ENCODE measurements around the gene PIP4K2A.

PIP4K2A gene

GRCh38 chr10:22670788-22671187 is 43.6 kb downstream of the PIP4K2A start:
- DNase-seq (ENCODE audit: low spot score in 2 of 2) (no peak), ATAC-seq (replicated peaks; ENCODE audit: extremely low read depth, poor library complexity, severe bottlenecking) (no peak)
- peaks cover 86% of the 10 kb centered on the region for H3K4me1 Mint-ChIP-seq
- H3K4me3 Mint-ChIP-seq = no peak overlapping the region
- peaks cover 12% of the 10 kb centered on the region for H3K36me3 Mint-ChIP-seq (ENCODE audit: insufficient read depth)
- no peak overlapping the region for H3K27ac Mint-ChIP-seq (ENCODE audit: low read depth)
- no peaks in the 10 kb centered on the region for H3K9me3 Mint-ChIP-seq
- H3K27me3 Mint-ChIP-seq = no peaks in the 10 kb centered on the region

- Mint-ChIP-seq H3K9me3 (no peaks in the 10 kb centered on the region), H3K27me3 (no peaks in the 10 kb centered on the region), H3K27ac (ENCODE audit: low read depth) (peak overlapping the region; percentile 76), H3K4me1 (peaks cover 86% of the 10 kb centered on the region), H3K36me3 (ENCODE audit: insufficient read depth) (peaks cover 8% of the 10 kb centered on the region), H3K4me3 (peak overlapping the region; percentile 70)
- no peak for ATAC-seq (replicated peaks; ENCODE audit: extremely low read depth, poor library complexity, severe bottlenecking)
- DNase-seq (ENCODE audit: low spot score in 2 of 2) = no peak
Observed at GRCh38 chr10:22669163-22669711, 45.1 kb downstream of the PIP4K2A start.

GRCh38 chr10:22667093-22667480 is 47.3 kb downstream of the PIP4K2A start:
- H3K27ac Mint-ChIP-seq (ENCODE audit: low read depth) = peak overlapping the region; percentile 76
- no peaks in the 10 kb centered on the region for H3K9me3 Mint-ChIP-seq
- no peaks in the 10 kb centered on the region for H3K27me3 Mint-ChIP-seq
- DNase-seq (ENCODE audit: low spot score in 2 of 2) (no peak), ATAC-seq (replicated peaks; ENCODE audit: extremely low read depth, poor library complexity, severe bottlenecking) (no peak)
- H3K36me3 Mint-ChIP-seq (ENCODE audit: insufficient read depth) = peaks cover 8% of the 10 kb centered on the region
- peaks cover 84% of the 10 kb centered on the region for H3K4me1 Mint-ChIP-seq
- H3K4me3 Mint-ChIP-seq = peak overlapping the region; percentile 67

- peak; percentile 98 for ATAC-seq (replicated peaks; ENCODE audit: extremely low read depth, poor library complexity, severe bottlenecking)
- Mint-ChIP-seq H3K4me3 (peak overlapping the region; percentile 67), H3K36me3 (ENCODE audit: insufficient read depth) (peaks cover 8% of the 10 kb centered on the region)
Observed at GRCh38 chr10:22666287-22667092, 47.9 kb downstream of the PIP4K2A start.

GRCh38 chr10:22665329-22665728 is 49.0 kb downstream of the PIP4K2A start:
- Mint-ChIP-seq H3K36me3 (ENCODE audit: insufficient read depth) (peaks cover 11% of the 10 kb centered on the region), H3K9me3 (no peaks in the 10 kb centered on the region), H3K27ac (ENCODE audit: low read depth) (peak overlapping the region; percentile 91), H3K4me1 (peaks cover 81% of the 10 kb centered on the region), H3K27me3 (no peaks in the 10 kb centered on the region), H3K4me3 (no peak overlapping the region)
- DNase-seq (ENCODE audit: low spot score in 2 of 2) (no peak), ATAC-seq (replicated peaks; ENCODE audit: extremely low read depth, poor library complexity, severe bottlenecking) (no peak)

More at GRCh38 chr10:22666287-22667092, 47.9 kb downstream of the PIP4K2A start:
- peaks cover 84% of the 10 kb centered on the region for H3K4me1 Mint-ChIP-seq
- peak overlapping the region; percentile 76 for H3K27ac Mint-ChIP-seq (ENCODE audit: low read depth)
- DNase-seq (ENCODE audit: low spot score in 2 of 2) = peak in 1 of 2 donors; percentile 63
- H3K9me3 Mint-ChIP-seq = no peaks in the 10 kb centered on the region
- H3K27me3 Mint-ChIP-seq = no peaks in the 10 kb centered on the region

GRCh38 chr10:22662733-22663330 is 51.5 kb downstream of the PIP4K2A start:
- H3K27me3 Mint-ChIP-seq = no peaks in the 10 kb centered on the region
- no peak for DNase-seq (ENCODE audit: low spot score in 2 of 2)
- H3K36me3 Mint-ChIP-seq (ENCODE audit: insufficient read depth) = peaks cover 12% of the 10 kb centered on the region
- no peak overlapping the region for H3K4me3 Mint-ChIP-seq
- H3K4me1 Mint-ChIP-seq = peaks cover 83% of the 10 kb centered on the region
- no peak overlapping the region for H3K27ac Mint-ChIP-seq (ENCODE audit: low read depth)
- H3K9me3 Mint-ChIP-seq = no peaks in the 10 kb centered on the region
- no peak for ATAC-seq (replicated peaks; ENCODE audit: extremely low read depth, poor library complexity, severe bottlenecking)

GRCh38 chr10:22659866-22660265 is 54.5 kb downstream of the PIP4K2A start:
- no peak for ATAC-seq (replicated peaks; ENCODE audit: extremely low read depth, poor library complexity, severe bottlenecking)
- no peak overlapping the region for H3K4me3 Mint-ChIP-seq
- peaks cover 91% of the 10 kb centered on the region for H3K4me1 Mint-ChIP-seq
- peak overlapping the region; percentile 83 for H3K27ac Mint-ChIP-seq (ENCODE audit: low read depth)
- H3K9me3 Mint-ChIP-seq = no peaks in the 10 kb centered on the region
- H3K36me3 Mint-ChIP-seq (ENCODE audit: insufficient read depth) = peaks cover 15% of the 10 kb centered on the region
- no peak for DNase-seq (ENCODE audit: low spot score in 2 of 2)
- H3K27me3 Mint-ChIP-seq = no peaks in the 10 kb centered on the region

- Mint-ChIP-seq H3K4me1 (peaks cover 93% of the 10 kb centered on the region), H3K27ac (ENCODE audit: low read depth) (peak overlapping the region; percentile 83), H3K4me3 (peak overlapping the region; percentile 67), H3K36me3 (ENCODE audit: insufficient read depth) (peaks cover 15% of the 10 kb centered on the region), H3K27me3 (no peaks in the 10 kb centered on the region), H3K9me3 (no peaks in the 10 kb centered on the region)
- DNase-seq (ENCODE audit: low spot score in 2 of 2) (no peak), ATAC-seq (replicated peaks; ENCODE audit: extremely low read depth, poor library complexity, severe bottlenecking) (no peak)
Observed at GRCh38 chr10:22658745-22659410, 55.5 kb downstream of the PIP4K2A start.

GRCh38 chr10:22657566-22658225 is 56.7 kb downstream of the PIP4K2A start:
- no peak for DNase-seq (ENCODE audit: low spot score in 2 of 2)
- peak overlapping the region; percentile 67 for H3K4me3 Mint-ChIP-seq
- no peaks in the 10 kb centered on the region for H3K27me3 Mint-ChIP-seq
- no peak for ATAC-seq (replicated peaks; ENCODE audit: extremely low read depth, poor library complexity, severe bottlenecking)
- peak overlapping the region; percentile 74 for H3K27ac Mint-ChIP-seq (ENCODE audit: low read depth)
- peaks cover 20% of the 10 kb centered on the region for H3K36me3 Mint-ChIP-seq (ENCODE audit: insufficient read depth)
- no peaks in the 10 kb centered on the region for H3K9me3 Mint-ChIP-seq
- H3K4me1 Mint-ChIP-seq = peaks cover 93% of the 10 kb centered on the region

- DNase-seq (ENCODE audit: low spot score in 2 of 2) (no peak), ATAC-seq (replicated peaks; ENCODE audit: extremely low read depth, poor library complexity, severe bottlenecking) (no peak)
- Mint-ChIP-seq H3K36me3 (ENCODE audit: insufficient read depth) (peaks cover 20% of the 10 kb centered on the region), H3K27me3 (no peaks in the 10 kb centered on the region), H3K9me3 (no peaks in the 10 kb centered on the region), H3K27ac (ENCODE audit: low read depth) (peak overlapping the region; percentile 74), H3K4me1 (peaks cover 93% of the 10 kb centered on the region), H3K4me3 (peak overlapping the region; percentile 67)
Observed at GRCh38 chr10:22657024-22657423, 57.4 kb downstream of the PIP4K2A start.

- ATAC-seq (replicated peaks; ENCODE audit: extremely low read depth, poor library complexity, severe bottlenecking) (no peak), DNase-seq (ENCODE audit: low spot score in 2 of 2) (no peak)
- H3K27ac Mint-ChIP-seq (ENCODE audit: low read depth) = peak overlapping the region; percentile 82
- peak overlapping the region; percentile 70 for H3K4me3 Mint-ChIP-seq
- H3K9me3 Mint-ChIP-seq = no peaks in the 10 kb centered on the region
- H3K27me3 Mint-ChIP-seq = no peaks in the 10 kb centered on the region
- peaks cover 24% of the 10 kb centered on the region for H3K36me3 Mint-ChIP-seq (ENCODE audit: insufficient read depth)
- H3K4me1 Mint-ChIP-seq = peaks cover 95% of the 10 kb centered on the region
Observed at GRCh38 chr10:22656036-22656435, 58.3 kb downstream of the PIP4K2A start.

GRCh38 chr10:22655312-22655981 is 58.9 kb downstream of the PIP4K2A start:
- H3K27me3 Mint-ChIP-seq = no peaks in the 10 kb centered on the region
- DNase-seq (ENCODE audit: low spot score in 2 of 2) (peak in 1 of 2 donors; percentile 37), ATAC-seq (replicated peaks; ENCODE audit: extremely low read depth, poor library complexity, severe bottlenecking) (peak; percentile 65)

More at GRCh38 chr10:22655312-22655981, 58.9 kb downstream of the PIP4K2A start:
- H3K27ac Mint-ChIP-seq (ENCODE audit: low read depth) = peak overlapping the region; percentile 82
- H3K4me3 Mint-ChIP-seq = peak overlapping the region; percentile 70
- H3K36me3 Mint-ChIP-seq (ENCODE audit: insufficient read depth) = peaks cover 22% of the 10 kb centered on the region
- H3K4me1 Mint-ChIP-seq = peaks cover 95% of the 10 kb centered on the region
- no peaks in the 10 kb centered on the region for H3K9me3 Mint-ChIP-seq

All from central memory CD8-positive, alpha-beta T cell (primary cell).